Body of pancreas (tissue), 4 donors: ENCODE results near the gene TRMT61A.

Experiments
- CTCF ChIP-seq, 7 experiments: fragments of 450-650 bp in 4 of 7; fragments of 200-600 bp in 3 of 7; sonication (generic) in 3 of 7; IDR thresholded peaks; one replicate each; pipeline ENCODE4 v1.5.1; 2016 to 2019; ENCODE audit warnings: antibody characterized with exemption in 7 of 7
- POLR2A ChIP-seq, 3 donors: fragments of 450-650 bp; IDR thresholded peaks; one replicate each; pipeline ENCODE4 v1.6.1; 2016; ENCODE audit warnings: antibody characterized with exemption in 3 of 3, mild to moderate bottlenecking in 2 of 3

DNA sequence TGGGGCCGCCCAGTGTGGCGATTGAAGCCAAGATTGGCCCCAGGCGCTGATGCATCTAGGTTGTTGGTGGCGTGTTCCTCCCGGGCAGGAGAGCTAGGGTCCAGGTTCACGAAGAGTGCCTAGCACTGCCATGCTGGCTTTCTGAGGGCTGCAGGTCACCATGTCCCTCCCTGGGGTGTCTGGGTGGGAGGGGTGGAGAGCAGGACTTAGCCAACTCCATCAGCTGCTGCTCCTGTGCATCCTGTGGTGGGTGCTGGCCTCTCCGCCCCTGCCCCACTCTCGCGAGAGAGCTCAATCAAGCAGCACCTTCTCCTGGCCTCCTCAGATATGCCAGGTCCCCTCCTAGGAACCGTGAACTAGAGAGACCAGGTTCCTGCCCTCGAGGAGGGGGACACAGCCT lies 1.8 kb downstream of the TRMT61A start:
- TF ChIP-seq CTCF (IDR thresholded peaks at IDR 0.05) = no peak
- TF ChIP-seq POLR2A (IDR thresholded peaks at IDR 0.05) = no peak
